HG02610 (cell line): Measurements from ENCODE around the gene PRKG1.
"Not testable (repeated sequence)": the region's sequence is repeated elsewhere in the genome, so short reads cannot be mapped to it uniquely, and the experiment has no call there.

Experiments
- ATAC-seq: cut with Tn5 transposase; IDR thresholded peaks from one replicate; pipeline ENCODE4 v1.9.1; 2021; ENCODE audit warnings: mild to moderate bottlenecking, moderate library complexity; ENCODE audit not compliant: unreplicated experiment

PRKG1 gene

DNA sequence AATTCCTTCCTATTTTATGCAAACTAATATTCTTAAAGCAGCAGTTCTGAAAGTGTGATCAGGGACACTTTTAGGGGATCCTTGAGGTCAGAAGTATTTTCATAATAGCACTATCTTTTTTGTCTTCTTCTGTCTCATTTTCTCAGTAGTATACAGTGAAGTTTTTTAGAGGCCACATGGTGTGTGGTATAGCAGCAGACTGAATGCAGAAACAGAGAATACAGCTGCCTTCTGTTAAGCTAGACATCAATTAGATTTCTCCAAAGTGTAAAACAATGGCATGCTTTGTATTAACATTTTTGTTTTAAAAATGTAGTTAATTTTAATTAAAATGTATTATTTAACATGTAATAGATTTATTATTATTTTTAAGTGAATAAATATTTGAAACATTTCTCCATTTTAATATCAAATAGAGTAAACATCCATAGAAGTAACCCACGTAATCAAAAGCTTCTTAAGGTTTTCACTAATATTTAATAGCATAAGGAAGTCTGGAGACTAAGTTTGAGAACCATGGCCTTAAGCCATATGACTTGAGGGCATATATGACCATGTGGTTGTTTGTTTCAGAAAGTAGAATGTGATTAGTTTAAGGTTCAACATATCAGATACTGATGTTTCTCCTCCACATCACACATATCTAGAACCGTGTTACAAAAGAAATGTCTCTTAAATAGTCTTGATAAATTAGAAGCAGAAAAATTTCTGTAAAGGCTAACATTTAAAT, 94.0 kb downstream of the PRKG1 start:
- no peak for ATAC-seq

DNA sequence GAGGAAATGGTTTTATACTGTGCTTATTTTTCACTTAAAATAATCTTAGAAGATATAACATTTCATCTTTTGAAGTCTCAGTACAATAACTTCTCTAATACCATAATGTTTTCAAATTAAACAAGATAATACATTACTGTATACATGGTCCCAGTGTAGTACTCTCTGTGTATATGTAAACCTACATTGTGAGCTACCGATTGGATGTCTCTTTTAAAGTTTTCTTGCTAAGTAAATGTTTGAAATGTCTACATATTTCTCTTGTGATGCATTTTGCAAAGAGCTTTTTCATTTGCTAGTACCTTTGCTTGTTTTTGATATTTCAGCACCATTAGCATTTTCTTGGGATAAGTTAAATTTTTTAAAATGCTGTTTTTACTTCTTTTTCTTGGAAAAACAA, 94.8 kb downstream of the PRKG1 start:
- ATAC-seq, result no peak

DNA sequence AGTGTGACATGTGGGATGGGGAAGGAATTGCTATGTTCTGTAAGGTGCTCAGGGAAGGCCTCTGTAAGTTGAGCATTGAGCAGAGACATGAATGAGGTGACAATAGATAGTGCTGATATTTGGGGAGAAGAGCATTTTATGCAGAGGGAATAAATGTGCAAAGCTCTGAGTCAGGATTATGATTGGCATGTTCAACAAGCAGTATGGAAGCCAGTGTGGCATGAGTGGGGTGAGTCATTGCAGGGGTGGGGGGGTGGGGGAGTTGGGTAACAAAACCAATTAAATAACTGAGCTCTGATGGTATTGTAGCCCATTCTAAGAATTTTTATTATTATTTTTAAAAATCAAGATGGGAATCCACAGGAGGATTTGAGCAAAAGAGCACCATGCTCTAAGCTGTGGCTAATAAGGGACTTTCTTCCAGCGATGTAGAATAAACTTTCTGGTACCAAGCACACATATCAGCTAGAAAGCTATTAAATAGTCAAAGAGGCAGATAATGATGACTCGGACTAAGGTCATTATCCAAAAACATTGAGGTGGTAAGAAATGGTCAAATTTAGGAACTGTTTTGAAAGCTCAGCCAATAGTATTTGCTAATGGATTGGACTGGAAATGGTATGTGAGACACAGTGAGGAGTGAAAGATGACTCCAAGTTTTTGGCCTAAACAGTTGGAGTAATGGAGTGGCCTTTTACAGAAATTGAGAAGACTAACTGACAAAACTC, 96.4 kb downstream of the PRKG1 start:
- ATAC-seq, result no peak

DNA sequence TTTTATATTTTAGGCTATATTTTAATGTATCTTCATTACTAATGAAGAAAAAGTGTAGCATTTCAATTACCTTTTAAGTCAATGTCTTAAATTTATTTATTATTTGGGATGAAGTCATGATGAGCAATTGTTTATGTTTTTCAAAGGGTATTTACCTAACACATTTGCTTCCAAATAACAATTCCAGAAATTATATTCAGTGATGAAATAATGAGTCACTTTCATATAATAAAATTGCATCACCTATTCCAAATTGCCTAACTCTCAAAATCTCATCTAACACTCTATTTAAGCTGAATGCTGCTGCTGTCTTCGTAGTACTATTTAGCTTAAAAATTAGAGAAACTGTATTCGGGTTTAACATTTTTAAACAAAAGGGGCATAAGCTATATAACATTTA, 97.7 kb downstream of the PRKG1 start:
- no peak for ATAC-seq

DNA sequence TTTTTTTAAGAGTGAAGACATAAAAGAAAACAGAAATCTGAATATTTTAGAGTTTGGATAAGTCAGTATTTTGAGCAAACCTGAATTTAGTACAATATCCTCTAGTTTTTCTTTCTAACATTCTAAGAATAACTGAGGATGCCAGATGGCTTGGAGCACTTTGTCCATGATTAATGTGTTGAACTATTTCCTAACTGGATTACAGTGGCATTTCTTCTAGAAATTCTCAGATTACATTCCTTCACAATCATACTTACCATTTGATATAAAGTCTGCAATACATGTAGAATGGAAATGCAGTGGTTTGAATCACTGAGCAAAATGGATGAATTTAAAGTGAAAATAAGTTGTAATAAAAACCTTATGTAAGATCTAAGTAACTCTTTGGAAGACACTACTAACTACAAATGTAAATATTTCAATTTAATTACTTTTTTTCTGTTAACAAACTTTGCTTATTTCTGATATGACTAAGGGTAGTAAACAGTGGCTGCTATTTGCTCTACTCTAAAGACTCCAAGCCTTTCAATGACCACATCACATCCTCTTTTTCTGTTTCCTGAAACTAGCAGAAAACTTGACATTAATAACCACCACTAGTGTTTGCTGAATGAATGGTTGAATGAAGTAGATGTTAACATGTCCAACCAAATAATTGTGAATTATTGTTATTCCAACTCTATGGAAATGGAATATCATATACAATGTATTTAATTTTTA, 102.8 kb downstream of the PRKG1 start:
- no peak for ATAC-seq

DNA sequence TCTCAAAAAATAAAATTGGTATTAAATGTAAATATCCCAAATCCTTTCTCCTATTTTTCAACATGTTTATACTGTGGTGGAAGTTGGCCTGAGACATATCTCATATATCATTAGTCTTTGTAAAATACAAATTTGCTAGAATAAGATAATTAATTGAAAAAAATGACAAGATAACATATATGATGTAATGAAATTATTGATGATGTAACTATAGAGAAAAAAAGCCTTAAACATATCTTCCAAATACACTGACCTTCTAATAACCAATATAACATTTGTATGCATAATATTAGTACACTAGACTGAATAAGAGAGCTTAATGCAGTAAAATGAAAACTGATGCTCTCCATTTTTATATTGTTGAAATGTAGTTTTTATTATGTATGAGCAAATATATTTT, 104.3 kb downstream of the PRKG1 start:
- no peak for ATAC-seq

DNA sequence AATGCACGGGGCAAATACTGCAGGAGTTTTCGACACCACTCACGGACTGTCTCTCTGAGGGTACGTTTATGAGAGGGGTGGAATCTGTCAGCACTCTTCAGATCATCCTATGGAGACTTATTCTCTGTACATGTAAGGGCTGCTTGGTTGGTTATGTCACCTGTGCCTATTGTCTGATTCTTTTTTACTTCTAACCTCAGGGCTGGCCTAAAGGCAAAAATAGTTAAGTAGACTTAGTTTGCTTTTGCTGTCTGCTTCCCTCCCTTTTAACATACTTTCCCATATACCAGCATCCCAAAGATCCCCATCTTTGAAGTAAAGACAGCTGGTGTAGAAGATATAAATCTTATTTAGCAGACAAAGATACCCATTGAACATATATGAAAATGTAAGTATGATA, 105.9 kb downstream of the PRKG1 start:
- no peak for ATAC-seq

DNA sequence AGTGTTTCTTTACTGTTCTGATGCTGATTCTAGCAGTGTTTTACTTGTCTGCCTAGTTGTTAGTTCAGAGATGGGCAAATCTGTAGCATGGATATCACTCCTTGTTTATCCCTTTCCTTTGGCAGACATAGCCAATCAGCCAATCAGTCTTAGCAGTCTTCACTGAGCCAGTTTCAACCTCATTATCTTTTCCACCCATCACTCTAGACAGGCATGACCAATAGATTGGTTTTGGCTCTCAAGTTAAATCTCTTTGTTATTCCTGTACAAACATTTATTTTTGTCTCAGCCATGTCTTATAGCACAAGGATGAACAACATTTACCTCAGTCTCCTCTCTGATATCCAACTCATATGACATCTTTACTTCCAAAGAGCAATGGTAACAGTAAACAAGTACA, 109.5 kb downstream of the PRKG1 start:
- no peak for ATAC-seq

DNA sequence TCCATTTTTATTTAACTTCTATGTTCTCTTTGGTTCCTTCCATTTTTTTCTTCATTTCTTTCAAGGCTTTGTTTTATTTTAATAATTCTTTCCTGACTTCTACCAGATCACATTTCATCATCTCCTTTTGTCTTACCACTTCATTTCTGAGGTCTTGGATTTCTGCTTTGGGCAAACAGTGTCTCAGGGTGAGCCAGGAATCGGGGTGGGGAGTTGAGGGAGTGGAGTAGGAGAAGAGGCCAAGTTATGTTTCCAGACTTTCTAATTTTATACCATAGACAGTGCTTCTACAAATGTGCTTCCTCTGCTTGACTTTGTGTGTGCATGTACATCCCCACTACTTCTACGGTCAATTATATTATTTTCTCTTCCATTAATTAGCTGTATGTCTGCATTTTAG, 112.1 kb downstream of the PRKG1 start:
- ATAC-seq, result no peak

DNA sequence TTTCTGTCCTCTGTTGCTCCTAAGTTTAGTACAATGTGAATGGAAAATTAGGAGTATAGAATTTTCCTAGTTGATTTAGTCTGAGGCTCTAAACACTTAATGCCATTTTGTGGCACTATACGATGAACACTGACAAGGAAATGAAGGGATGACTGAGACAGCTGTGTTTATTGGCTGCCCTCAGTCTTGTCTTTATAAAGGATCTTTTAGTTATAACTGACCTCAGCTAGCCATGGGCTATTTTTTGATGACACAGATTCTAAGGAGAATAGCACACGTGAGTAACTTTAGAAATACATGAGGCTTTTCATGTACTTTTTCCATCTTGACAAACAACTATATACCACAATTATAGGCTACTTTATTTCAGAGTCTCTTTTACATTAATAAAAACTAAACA, 113.7 kb downstream of the PRKG1 start:
- ATAC-seq, result no peak

DNA sequence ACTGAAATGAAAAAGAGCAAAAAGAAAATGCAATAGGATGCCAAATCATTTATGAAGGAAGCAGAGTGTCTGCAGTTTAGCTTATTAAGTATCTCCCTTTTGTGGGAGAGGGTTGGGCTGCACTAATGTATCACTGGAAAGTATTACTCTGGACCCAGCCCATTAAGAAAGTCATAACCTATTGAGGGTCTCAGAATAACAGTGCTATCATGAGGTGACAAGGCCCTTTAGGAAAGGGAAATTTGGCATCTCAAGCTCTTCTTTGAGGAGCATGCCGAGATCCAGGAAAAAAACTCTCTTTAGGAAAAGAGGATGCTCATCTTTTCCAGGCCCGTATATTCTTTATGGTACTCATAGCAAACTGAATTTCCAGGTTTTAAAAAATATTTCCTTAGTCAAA, 114.6 kb downstream of the PRKG1 start:
- no peak for ATAC-seq

DNA sequence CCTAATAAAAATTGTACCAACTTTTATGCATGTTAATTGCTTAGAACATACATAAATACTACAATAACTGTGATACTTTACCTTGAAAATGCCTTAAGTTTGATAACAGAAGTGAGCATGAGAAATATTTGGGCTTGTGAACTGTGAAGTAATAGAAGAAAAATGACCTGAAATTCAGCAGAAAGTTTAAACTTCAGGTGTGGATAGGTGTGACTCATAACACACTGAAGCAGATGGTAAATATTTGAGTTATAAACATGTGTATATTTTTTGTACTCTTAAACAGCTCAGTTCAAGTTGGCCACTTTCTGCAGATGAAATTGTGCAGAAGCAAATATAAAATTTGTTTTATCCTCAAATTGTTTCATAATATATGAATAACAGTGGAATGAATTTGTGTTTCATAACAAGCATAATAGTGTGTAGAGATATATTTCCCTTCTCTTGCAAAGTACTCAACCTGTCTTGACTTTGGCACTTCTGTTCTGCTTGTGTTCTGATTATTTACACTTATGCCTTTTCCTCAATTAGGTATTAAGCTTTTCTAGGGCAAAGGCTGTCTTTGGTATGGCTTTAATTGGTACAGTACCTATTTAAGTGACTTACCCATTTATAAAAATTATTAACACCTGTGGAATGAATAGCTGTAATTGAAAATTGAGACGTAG, 122.4 kb downstream of the PRKG1 start:
- no peak for ATAC-seq

DNA sequence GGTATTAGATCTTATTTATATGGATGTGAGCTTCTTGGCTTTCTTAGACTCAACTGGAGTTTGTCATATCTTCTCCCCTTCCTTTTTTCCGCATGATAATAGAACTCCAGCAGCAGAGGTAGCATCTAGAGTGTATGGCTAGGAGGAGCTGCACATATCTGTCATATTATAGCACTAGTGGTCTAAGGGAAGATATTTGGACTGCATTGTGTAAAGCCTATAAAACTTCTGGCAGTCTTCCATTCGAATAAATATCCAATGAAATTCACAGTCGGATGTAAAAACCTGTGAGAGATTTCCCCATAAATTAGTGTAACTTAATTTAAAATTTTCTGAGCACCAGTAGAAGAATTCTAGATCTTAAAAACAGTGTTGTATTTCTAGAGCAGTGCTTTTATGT, 123.9 kb downstream of the PRKG1 start:
- ATAC-seq, result no peak

DNA sequence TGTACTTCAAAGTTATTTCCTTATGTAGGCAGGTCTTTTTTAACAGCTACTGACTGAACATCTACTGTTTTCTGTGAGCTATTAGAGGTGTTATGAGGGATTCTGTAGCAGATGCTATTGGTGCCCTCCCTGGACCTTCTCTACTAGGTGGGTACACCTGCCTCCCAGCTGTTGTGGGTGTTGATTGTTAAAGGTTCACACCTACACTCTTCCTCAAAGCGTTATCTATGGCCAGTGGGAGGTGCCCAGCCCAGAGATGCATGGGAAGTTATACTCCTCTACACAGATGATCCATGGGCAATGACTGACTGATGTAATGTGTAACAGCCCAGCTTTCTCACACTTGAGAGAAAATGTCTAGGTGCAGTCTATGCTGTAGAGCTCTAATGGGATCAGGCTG, 127.7 kb downstream of the PRKG1 start:
- ATAC-seq, result no peak

DNA sequence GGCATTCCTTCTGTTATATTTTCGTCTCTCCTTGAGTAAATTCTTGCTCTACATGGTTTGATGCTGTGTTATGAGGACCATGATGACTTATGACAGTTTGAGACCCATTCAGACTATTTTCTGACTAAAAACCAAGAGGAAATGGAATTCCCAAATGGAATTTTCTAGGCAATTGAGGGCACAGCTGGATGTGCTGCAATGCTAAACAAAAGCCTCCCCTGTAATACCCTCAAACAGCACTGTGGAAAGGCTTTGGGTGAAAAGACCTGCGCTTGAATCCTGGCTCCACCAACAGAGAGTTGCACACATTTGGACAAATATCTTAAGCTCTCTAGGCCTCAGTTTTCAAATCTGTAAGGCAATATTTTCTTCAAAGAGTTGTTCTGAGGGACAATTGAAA, 129.1 kb downstream of the PRKG1 start:
- ATAC-seq, result no peak

DNA sequence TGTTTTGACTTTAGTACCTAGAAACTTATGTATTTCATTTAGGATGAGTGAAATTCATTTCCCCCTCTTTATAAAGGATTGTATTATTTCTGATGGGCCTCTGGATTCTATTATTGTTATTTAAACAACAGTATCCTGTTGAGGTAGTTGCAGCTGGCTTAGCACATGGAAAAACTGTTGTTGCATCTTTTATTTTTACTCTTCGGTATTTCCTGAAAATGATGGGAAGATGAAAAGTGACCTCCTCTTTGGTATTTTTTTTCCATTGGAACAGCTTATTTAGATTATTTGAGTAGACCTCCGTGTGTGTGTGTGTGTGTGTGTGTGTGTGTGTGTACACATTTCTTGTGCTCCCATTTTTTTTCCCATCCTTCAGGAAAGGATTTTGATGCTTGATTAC, 129.8 kb downstream of the PRKG1 start:
- ATAC-seq, result no peak

DNA sequence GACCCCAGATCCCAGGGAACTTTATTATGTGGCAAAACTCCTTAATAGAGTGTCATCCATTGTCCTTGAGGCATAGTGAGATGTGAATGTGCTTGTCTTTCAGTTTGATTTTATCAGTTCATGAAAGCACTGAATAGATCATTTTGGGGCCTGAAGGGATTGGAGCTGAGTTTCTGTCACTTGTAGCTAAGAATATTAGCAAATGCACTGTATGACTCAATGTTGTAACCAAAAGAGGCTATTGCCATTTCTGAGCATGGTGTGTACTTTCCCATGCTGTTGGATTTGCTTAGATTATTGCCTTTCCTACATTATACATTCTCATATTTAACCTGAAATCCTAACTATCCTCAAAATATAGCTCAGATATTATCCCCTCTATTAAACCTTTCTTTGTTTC, 130.4 kb downstream of the PRKG1 start:
- ATAC-seq, result no peak

DNA sequence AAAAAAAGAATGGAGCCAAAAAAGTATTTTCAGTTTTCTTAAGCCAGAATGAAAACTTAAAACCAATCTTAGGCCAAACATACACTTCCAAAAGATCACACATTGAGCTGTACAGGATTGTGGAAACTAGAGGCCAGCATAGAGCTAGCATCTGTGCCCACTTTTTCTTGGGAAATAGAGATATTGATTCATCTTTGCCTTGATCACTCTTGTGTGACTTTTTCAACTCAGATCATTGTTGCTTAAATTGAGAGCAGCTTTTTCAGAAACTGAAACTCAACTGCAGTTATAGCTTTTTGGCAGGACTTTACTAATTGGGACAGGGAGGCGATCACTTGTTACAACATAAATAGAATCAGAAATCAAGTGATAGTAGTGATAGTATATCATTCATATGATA, 132.2 kb downstream of the PRKG1 start:
- ATAC-seq, result no peak

DNA sequence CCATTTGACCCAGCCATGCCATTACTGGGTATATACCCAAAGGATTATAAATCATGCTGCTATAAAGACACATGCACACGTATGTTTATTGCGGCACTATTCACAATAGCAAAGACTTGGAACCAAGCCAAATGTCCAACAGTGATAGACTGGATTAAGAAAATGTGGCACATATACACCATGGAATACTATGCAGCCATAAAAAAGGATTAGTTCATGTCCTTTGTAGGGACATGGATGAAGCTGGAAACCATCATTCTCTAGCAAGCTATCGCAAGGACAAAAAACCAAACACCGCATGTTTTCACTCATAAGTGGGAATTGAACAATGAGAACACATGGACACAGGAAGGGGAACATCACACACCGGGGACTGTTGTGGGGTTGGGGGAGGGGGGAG, 138.7 kb downstream of the PRKG1 start:
- not testable (repeated sequence) for ATAC-seq

DNA sequence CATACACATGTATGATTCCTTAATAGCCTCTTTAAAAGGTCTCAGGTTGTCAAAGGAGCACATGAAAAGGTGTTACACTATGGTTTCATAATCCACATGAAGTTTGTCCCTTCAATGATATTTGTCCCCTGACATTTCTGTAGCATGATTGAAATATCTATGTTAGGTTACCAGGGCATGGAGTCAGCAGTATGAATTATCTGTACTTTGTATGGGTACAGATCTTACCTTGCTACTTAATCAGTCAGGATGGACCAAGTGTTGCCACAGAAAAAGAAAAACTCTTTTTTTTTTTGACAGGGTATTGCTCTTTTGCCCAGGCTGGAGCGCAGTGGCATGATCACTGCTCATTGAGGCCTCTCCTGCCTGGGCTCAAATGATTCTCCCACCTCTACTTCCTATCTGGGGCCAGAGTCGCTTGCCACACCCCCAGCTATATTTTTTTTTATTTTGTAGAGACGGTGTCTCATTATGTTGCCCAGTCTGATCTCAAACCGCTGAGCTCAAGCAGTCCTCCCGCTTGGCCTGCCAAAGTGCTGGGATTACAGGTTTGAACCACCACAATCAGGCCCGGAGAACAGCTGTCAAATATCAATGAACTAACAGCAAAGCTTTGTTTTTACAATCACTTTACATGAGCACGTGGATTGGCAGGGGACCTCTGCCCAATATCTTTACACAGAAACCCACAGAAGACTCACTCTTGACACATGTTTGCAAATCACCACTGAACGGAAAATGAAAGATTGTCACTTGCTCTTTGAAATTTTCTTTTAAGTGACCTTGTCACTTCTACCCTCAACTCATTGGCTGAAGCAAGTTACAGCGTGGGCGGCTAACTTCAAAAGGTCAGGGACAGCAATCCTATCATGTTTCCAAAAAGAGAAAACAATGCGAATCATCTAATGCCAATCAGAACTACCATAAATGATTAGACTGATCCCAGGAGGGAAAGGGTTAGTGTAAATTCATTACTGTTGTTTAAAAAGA, 140.2 kb downstream of the PRKG1 start:
- no peak for ATAC-seq
